ENCODE measurements around the gene KLHL35.

The KLHL35 gene

DNA sequence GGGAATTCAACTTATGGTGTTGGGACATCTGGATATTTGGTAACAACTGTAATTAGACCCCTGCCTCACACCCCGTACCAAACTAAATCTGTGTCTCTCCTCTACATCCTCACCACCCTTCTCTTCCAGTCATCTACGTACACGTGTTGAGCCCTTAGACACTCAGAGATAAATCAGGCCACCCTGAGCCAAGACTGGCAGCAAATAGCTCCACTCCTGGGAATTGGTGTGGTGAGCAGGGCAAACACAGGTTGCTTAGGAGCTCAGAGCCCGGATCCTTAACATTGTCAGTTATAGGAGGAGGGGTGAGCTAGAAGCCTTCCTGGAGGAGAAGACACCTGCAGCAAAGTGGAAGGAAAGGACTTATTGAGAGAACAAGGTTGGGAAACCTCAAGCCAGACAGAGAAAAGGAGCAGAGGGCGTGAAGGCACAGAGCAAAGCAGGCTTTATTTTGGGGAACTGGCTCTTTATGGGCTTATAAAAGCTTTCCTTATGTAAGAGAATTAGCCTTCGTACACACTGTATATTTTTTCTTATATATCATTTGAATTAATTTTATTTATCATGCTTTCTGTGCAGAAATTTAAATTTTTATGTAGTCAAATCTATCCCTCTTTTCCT lies 36.9 kb upstream of the KLHL35 start:
- DNase-seq (ENCODE audit: low read depth, low spot score) = no peak

GRCh38 chr11:75468534-75469340 lies 35.7 kb upstream of the KLHL35 start:
- DNase-seq (ENCODE audit: low read depth, low spot score) = no peak

DNA sequence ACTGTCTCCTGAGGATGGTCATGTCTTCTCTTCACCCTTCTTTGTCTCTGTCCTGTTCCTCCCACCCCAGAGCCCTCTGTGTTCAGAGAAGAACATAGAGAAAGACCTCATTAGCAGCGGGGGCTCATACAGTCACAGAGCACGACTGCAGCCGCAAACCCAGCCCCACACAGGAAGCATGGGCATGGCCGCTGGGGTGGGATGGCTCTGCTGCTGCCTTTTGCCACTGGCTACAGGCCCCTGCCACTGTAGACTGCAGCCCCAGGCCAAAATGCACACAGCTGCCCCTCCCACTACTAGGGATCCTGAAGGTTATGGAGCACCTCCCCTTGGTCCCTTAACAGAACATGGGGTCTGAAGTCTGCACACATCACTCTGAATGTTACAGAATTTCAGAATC lies 34.9 kb upstream of the KLHL35 start:
- DNase-seq (ENCODE audit: low read depth, low spot score) = no peak

- no peak for DNase-seq (ENCODE audit: low read depth, low spot score)
Observed at GRCh38 chr11:75467311-75467710, 34.3 kb upstream of the KLHL35 start.

- DNase-seq (ENCODE audit: low read depth, low spot score) = no peak
Observed at GRCh38 chr11:75465701-75466531, 32.9 kb upstream of the KLHL35 start.

DNA sequence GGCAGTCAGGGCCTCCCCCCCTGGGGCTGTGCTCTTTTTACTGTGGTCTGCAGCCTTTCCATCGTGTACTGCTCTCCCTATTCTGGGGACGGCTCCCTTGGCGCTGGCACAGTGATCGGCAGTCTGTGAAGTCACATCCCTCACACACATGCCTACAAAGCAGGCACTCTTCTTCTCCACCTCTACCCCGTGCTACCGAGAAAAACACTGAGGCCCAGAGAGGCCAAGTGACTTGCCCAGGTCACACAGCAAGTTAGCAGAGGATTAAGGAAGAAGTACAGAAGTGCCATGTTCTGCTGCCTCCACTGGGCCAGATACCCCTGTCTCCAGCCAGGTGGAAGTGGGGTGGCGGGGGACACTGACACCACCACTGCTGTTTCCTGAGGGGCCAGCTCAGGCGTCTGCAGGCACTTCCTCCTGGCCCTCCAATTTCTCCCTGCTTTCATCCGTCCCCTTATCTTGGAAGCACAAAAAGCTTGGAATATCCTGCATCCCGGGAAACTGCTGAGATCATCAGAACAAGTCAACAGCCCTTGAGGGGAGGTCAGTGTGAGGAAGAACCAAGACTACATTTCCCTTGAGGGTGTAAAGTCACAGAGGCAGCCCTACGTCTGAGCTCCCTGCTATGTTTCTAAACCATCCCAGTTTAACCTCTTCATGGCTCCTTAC lies 30.2 kb upstream of the KLHL35 start:
- no peak for DNase-seq (ENCODE audit: low read depth, low spot score)

GRCh38 chr11:75462117-75462653 lies 29.2 kb upstream of the KLHL35 start:
- no peak for DNase-seq (ENCODE audit: low read depth, low spot score)

GRCh38 chr11:75461151-75461550 lies 28.1 kb upstream of the KLHL35 start:
- no peak for DNase-seq (ENCODE audit: low read depth, low spot score)

- DNase-seq (ENCODE audit: low read depth, low spot score) = no peak
Observed at GRCh38 chr11:75456596-75457183, 23.7 kb upstream of the KLHL35 start.

DNA sequence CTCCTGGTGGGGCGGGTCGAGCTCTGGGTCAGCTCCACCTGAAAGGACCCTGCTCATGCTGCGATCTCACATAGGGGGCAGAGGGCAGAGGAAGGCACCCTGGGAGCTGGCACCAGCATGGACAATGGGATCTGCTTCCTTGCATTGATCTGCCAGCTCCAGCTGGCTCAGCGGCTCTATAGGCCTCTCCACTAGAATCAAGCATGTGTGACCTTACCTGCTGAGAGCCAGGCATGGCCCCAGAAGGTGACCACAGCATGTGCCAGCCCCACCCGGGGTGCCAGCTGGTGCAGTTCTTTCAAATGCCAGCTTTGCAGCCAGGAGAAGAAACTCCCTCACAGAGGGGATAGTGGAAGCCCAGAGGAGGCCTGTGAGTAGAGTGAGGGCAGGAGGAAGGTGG lies 22.0 kb upstream of the KLHL35 start:
- no peak for DNase-seq (ENCODE audit: low read depth, low spot score)

DNA sequence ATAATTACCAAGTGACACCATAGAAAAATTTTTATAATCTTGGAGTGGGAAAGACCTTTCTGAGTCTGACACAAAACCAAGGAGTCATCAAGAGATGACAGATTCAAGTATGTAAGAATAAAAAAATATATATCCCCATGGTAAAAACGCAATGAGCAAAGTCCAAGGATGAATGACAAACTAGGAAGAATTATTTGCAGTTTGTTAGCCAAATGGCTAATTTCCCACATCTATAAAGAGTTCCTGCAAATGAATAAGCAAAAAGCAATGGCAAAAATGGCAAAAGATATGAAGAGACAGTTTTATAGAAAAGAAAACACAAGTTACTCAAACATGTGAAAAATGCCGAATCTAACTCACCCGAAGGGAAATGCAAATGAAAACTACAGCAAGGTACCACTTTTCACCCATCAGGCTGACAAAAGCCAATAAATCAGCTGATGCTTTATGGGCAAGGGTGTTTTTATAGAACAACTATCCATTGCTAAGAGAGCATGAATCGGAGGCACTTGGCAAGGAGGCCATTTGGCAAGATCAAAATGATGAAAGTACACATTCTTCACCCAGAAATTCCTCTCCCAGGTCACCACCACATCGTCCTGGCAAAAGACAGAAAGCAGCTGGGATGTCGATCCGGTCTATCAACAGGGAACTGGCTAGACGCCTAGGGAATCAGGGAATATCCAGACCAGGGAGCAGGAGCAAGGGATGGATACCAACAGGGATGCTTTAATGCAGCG lies 21.1 kb upstream of the KLHL35 start:
- DNase-seq (ENCODE audit: low read depth, low spot score) = no peak

GRCh38 chr11:75450826-75451821 lies 18.1 kb upstream of the KLHL35 start:
- DNase-seq (ENCODE audit: low read depth, low spot score) = no peak

GRCh38 chr11:75450236-75450635 lies 17.2 kb upstream of the KLHL35 start:
- no peak for DNase-seq (ENCODE audit: low read depth, low spot score)

- DNase-seq (ENCODE audit: low read depth, low spot score) = no peak
Observed at GRCh38 chr11:75449776-75450175, 16.8 kb upstream of the KLHL35 start.

GRCh38 chr11:75449271-75449670 lies 16.3 kb upstream of the KLHL35 start:
- DNase-seq (ENCODE audit: low read depth, low spot score) = no peak

DNA sequence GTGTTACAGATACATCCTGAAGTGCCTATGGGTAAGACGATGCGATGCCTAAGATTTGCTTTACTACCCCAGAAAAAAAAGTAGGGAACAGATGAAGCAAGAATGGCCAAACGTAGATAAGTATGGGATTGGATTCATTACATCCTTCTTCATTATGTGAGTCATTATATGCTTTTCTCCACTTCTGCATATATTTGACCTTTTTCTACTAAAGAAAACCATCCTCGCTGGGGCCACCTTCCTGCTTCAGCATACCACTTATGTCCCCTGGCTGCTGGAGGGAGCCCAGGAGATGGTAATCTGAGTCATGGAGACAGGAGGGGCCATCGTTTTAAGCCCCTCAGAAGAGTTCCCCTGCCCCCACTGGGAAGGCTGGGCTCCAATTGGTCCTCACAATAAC lies 14.4 kb upstream of the KLHL35 start:
- DNase-seq (ENCODE audit: low read depth, low spot score) = no peak

GRCh38 chr11:75445315-75445953 lies 12.4 kb upstream of the KLHL35 start:
- DNase-seq (ENCODE audit: low read depth, low spot score) = no peak

GRCh38 chr11:75443043-75443442 lies 10.0 kb upstream of the KLHL35 start:
- DNase-seq (ENCODE audit: low read depth, low spot score) = no peak
